Measurements from ENCODE around the gene HGF.

DNA sequence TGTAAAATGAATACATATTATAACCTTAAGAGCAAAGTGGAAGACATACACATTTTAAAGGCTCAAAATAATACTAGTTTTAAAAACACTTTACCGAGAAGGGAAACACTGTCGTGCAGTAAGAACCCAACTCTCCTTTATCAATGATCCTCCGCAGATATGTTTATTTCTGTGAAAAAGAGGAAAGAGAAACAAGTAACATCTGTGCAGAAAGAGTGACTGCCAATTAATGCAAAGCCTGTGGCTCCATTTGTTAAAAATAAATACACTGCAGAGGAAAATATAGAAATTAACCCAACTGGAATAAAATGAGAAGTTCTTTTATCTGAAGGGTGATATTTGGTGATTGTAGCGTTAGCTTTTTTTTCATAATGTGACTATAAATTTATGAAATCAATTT, 62.7 kb downstream of the HGF start:
- TF ChIP-seq, protein P1, sequence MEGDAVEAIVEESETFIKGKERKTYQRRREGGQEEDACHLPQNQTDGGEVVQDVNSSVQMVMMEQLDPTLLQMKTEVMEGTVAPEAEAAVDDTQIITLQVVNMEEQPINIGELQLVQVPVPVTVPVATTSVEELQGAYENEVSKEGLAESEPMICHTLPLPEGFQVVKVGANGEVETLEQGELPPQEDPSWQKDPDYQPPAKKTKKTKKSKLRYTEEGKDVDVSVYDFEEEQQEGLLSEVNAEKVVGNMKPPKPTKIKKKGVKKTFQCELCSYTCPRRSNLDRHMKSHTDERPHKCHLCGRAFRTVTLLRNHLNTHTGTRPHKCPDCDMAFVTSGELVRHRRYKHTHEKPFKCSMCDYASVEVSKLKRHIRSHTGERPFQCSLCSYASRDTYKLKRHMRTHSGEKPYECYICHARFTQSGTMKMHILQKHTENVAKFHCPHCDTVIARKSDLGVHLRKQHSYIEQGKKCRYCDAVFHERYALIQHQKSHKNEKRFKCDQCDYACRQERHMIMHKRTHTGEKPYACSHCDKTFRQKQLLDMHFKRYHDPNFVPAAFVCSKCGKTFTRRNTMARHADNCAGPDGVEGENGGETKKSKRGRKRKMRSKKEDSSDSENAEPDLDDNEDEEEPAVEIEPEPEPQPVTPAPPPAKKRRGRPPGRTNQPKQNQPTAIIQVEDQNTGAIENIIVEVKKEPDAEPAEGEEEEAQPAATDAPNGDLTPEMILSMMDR (conservative IDR thresholded peaks at IDR 0.05; ENCODE audit: low read length): no peak
- no peak for TF ChIP-seq EZH2phosphoT487 (IDR thresholded peaks at IDR 0.05; ENCODE audit: borderline replicate concordance, low read depth, low read length)
